ENCODE results near the gene MRNIP. TPM values are rescaled to one million over a fixed set of nuclear protein-coding genes. Genes with fewer than 3 reads are reported as not detected.

The MRNIP gene
- polyA plus RNA-seq, 1 donor (not counting 4 experiments of a cell fraction or from before 2014, with no cell fraction given): 14.9 TPM

DNA sequence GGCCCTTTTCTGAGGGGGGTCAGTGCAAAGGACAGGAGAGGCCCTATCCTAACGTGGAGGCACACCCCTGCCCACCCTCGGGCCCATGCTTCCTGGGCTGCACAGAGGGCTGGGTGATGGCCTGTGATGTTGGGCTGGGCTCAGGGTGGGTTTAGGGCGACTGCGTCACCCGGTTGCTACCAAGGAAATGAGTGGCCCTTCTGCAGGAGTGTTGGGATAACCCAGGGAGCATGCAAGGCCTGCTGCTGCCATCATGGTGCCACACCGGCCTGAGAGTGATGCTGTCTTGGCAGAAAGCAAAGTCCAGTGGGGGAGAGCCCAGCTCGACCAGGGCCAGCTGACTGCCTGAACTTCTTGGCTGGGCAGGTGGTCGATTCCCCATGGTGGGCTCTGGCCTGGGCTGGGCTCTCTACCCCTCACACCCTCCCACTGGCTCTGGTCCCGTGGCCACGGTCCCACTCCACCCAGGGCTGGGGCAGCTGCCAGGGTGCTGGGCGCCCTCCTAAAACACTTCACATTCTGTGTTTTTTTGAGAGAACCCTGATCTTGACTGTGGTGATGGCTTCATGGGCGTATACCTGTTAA is 21.5 kb upstream of the MRNIP start:
- no peak overlapping the region for H3K4me2 ChIP-seq (ENCODE audit: control insufficient read depth, extremely low read depth, insufficient read depth, low read depth, low read length)
- DNase-seq (ENCODE audit: low read depth, low spot score) (no peak), FAIRE-seq (no peak)
- no peaks in the 10 kb centered on the region for H3K9me1 ChIP-seq (ENCODE audit: control insufficient read depth, extremely low read depth, insufficient read depth, low read length)
- dilution Hi-C loops (cut with MboI; ENCODE audit: extremely low pct_ligation_motif_present, low sequenced_read_pairs): no loop called here
- peaks cover 10% of the 10 kb centered on the region for H3K9me3 ChIP-seq (ENCODE audit: control insufficient read depth, low read depth, low read length)
- H3K27me3 ChIP-seq (ENCODE audit: control insufficient read depth, extremely low read depth, insufficient read depth, low read length): no peaks in the 10 kb centered on the region
- H3K4me1 ChIP-seq (ENCODE audit: control insufficient read depth, extremely low read depth, insufficient read depth, low read length): no peaks in the 10 kb centered on the region
- peaks cover 25 to 34% of the 10 kb centered on the region in 2 experiments for H3K36me3 ChIP-seq (ENCODE audit: control insufficient read depth in 2 of 2, extremely low read depth in 1 of 2, insufficient read depth in 2 of 2, low read length in 2 of 2)
- H3K9ac ChIP-seq (ENCODE audit: control insufficient read depth, extremely low read depth, insufficient read depth, low read length): no peak overlapping the region
- TF ChIP-seq EZH2 (IDR thresholded peaks at IDR 0.05; ENCODE audit: low read length): no peak
- TF ChIP-seq, protein P1, sequence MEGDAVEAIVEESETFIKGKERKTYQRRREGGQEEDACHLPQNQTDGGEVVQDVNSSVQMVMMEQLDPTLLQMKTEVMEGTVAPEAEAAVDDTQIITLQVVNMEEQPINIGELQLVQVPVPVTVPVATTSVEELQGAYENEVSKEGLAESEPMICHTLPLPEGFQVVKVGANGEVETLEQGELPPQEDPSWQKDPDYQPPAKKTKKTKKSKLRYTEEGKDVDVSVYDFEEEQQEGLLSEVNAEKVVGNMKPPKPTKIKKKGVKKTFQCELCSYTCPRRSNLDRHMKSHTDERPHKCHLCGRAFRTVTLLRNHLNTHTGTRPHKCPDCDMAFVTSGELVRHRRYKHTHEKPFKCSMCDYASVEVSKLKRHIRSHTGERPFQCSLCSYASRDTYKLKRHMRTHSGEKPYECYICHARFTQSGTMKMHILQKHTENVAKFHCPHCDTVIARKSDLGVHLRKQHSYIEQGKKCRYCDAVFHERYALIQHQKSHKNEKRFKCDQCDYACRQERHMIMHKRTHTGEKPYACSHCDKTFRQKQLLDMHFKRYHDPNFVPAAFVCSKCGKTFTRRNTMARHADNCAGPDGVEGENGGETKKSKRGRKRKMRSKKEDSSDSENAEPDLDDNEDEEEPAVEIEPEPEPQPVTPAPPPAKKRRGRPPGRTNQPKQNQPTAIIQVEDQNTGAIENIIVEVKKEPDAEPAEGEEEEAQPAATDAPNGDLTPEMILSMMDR (optimal IDR thresholded peaks at IDR 0.05 in 1 of 3, IDR thresholded peaks at IDR 0.05 in 1 of 3, conservative IDR thresholded peaks at IDR 0.05 in 1 of 3; ENCODE audit: extremely low read depth in 1 of 3, insufficient read depth in 2 of 3, low read length in 3 of 3): no peak
- H3K27ac ChIP-seq (ENCODE audit: control insufficient read depth, insufficient read depth, low read length): no peak overlapping the region
- H3K79me2 ChIP-seq (ENCODE audit: control insufficient read depth, insufficient read depth, low read length): no peaks in the 10 kb centered on the region
- no peak overlapping the region for H2AFZ ChIP-seq (ENCODE audit: control insufficient read depth, low read length)
- H4K20me1 ChIP-seq (ENCODE audit: control insufficient read depth, extremely low read depth, insufficient read depth, low read length): no peaks in the 10 kb centered on the region
- H3K4me3 ChIP-seq (ENCODE audit: control insufficient read depth in 2 of 3, extremely low read depth in 1 of 3, insufficient read depth in 2 of 3, low read depth in 1 of 3, low read length in 3 of 3): no peak overlapping the region

DNA sequence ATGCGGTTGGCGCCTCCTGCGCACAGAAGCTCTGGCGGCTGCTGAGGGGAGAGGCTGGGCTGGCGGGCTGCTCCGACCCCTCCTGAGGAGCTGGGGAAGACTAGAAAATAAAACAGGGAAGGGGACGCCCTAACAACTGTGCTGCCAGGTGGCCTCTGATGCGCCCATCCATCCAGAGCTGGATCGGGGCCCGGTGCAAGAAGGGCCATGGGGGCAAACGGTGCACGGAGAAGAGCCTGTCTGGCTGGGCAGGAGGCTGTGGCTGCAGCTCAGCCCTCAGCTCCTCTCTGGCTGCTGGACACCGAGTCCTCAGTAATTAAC is 21.0 kb upstream of the MRNIP start:
- Histone ChIP-seq H3K79me2 (ENCODE audit: control insufficient read depth, insufficient read depth, low read length) (no peaks in the 10 kb centered on the region), H3K9ac (ENCODE audit: control insufficient read depth, extremely low read depth, insufficient read depth, low read length) (no peak overlapping the region), H3K27ac (ENCODE audit: control insufficient read depth, insufficient read depth, low read length) (no peak overlapping the region), H2AFZ (ENCODE audit: control insufficient read depth, low read length) (no peak overlapping the region), H3K27me3 (ENCODE audit: control insufficient read depth, extremely low read depth, insufficient read depth, low read length) (no peaks in the 10 kb centered on the region), H3K4me2 (ENCODE audit: control insufficient read depth, extremely low read depth, insufficient read depth, low read depth, low read length) (no peak overlapping the region), H3K36me3 (ENCODE audit: control insufficient read depth in 2 of 2, extremely low read depth in 1 of 2, insufficient read depth in 2 of 2, low read length in 2 of 2) (peaks cover 29 to 36% of the 10 kb centered on the region in 2 experiments), H4K20me1 (ENCODE audit: control insufficient read depth, extremely low read depth, insufficient read depth, low read length) (no peaks in the 10 kb centered on the region), H3K4me3 (ENCODE audit: control insufficient read depth in 2 of 3, extremely low read depth in 1 of 3, insufficient read depth in 2 of 3, low read depth in 1 of 3, low read length in 3 of 3) (no peak overlapping the region), H3K4me1 (ENCODE audit: control insufficient read depth, extremely low read depth, insufficient read depth, low read length) (no peaks in the 10 kb centered on the region), H3K9me3 (ENCODE audit: control insufficient read depth, low read depth, low read length) (peaks cover 10% of the 10 kb centered on the region), H3K9me1 (ENCODE audit: control insufficient read depth, extremely low read depth, insufficient read depth, low read length) (no peaks in the 10 kb centered on the region)
- dilution Hi-C loops (cut with MboI; ENCODE audit: extremely low pct_ligation_motif_present, low sequenced_read_pairs): no loop called here
- FAIRE-seq (no peak), DNase-seq (ENCODE audit: low read depth, low spot score) (no peak)
- TF ChIP-seq EZH2 (IDR thresholded peaks at IDR 0.05; ENCODE audit: low read length): no peak
- TF ChIP-seq, protein P1 (optimal IDR thresholded peaks at IDR 0.05 in 1 of 3, IDR thresholded peaks at IDR 0.05 in 1 of 3, conservative IDR thresholded peaks at IDR 0.05 in 1 of 3; ENCODE audit: extremely low read depth in 1 of 3, insufficient read depth in 2 of 3, low read length in 3 of 3): no peak
